HG03439 (cell line): ENCODE results near the gene TMEM178B.
"Not testable (repeated sequence)": the region's sequence is repeated elsewhere in the genome, so short reads cannot be mapped to it uniquely, and the experiment has no call there.

ENCODE experiments used
- ATAC-seq: cut with Tn5 transposase; IDR thresholded peaks from one replicate; pipeline ENCODE4 v1.9.1; 2021; ENCODE audit warnings: mild to moderate bottlenecking, moderate library complexity; ENCODE audit not compliant: unreplicated experiment

TMEM178B gene

GRCh38 chr7:141295367-141295895, 221.6 kb downstream of the TMEM178B start:
- ATAC-seq: no peak

- no peak for ATAC-seq
Measured at GRCh38 chr7:141300816-141301215, 227.0 kb downstream of the TMEM178B start.

- no peak for ATAC-seq
Measured at GRCh38 chr7:141301544-141301943, 227.7 kb downstream of the TMEM178B start.

- no peak for ATAC-seq
Measured at GRCh38 chr7:141302617-141303016, 228.8 kb downstream of the TMEM178B start.

GRCh38 chr7:141304291-141304690, 230.4 kb downstream of the TMEM178B start:
- no peak for ATAC-seq

DNA sequence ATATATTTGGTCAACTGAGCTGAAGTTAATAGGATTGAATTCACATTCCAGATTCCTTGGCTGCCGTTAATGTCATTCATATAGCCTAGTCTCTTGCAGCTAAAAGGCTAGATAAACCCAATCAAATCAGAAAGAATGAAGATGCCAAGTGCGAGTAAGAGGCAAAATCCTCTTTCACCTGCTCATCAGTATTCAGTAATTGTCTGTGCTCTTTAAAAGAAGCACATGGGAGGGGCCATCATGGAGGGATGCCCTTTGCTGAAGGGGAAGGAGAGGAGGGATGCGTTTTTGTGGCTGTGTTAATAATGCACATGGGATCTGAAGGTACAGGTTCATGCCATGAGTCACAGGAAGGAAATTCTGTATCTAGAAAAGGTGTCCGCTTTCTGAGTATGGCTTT, 232.2 kb downstream of the TMEM178B start:
- ATAC-seq: no peak

- ATAC-seq: no peak
Measured at GRCh38 chr7:141312395-141312794, 238.5 kb downstream of the TMEM178B start.

- ATAC-seq: no peak
Measured at GRCh38 chr7:141312828-141313521, 239.1 kb downstream of the TMEM178B start.

DNA sequence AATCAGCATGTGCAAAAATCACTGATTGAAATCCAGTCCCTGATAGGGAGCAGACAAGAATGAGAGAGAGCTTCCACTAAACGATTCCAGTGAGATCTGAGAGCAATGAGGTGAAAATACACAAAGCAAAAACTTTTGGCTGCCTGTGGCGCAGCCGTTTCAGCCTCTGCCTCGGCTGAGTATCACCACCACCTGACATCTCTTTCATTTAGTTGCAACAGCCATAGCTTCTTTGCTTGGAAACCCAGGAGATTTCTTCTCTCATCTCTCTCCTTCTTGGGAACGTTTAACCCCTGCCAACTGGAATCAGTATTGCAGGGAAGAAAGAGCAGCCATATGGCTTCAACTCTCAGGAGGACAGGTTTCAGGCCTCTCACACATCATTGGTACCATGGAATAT, 240.0 kb downstream of the TMEM178B start:
- no peak for ATAC-seq

DNA sequence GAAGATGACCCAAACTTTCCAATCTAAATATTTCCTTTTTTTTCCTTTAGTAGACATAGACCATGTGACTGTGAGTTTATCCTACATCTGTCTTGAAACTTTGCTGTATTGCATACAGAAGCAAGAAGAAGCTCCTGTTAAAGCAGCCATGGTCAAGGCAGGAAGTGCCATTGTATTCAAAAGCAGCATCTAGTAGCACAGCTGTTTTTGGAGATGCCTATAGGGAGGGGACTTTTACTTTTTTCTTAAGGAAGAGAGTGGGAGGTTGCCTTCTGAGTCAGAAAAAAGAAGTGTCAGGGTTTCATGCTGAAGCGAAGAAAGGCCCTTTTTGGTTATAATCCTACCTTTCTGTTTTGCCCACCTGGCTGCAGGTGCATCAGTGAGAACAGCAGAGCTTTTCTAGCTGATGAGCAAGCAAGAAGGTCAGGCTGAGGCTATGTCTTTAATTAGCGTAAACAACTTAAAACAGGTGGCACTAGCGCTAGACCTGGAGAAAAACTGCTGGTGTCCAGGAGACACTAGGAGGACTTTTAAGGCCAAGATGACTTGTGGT, 243.2 kb downstream of the TMEM178B start:
- ATAC-seq: no peak

DNA sequence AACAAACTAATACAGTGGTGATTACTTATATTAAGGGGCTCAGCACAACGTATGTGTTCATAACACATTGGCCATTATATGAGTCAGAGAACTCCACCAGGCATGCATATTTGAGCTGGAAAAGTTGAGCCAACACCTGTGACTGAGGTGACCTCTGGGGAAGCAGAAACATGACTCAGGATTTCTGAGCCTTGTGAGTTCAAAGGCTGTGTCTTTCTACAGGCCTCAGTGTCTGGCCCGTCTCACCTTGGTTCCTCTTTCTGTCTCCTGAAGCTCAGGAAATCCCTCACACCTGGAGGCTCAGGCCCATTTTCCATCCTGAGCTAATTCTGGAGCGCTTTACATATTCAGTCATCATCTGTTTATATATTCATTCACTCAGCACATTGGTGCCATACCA, 246.4 kb downstream of the TMEM178B start:
- no peak for ATAC-seq

DNA sequence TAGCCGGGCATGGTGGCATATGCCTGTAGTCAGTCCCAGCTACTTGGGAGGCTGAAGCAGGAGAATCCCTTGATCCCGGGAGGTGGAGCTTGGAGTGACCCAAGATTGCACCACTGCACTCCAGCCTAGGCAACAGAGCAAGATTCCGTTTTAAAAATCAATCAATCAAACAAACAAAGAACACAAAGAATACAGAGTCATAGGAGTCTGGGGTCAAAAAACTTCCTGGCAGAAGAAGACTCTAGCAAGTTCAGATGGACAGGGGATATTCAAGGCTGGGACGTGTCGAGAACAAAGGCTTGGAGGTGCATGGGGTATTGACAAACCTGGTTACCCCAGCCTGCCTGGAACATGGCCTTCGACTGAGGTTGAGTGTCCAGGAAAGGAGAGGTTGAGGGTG, 248.5 kb downstream of the TMEM178B start:
- ATAC-seq: no peak

DNA sequence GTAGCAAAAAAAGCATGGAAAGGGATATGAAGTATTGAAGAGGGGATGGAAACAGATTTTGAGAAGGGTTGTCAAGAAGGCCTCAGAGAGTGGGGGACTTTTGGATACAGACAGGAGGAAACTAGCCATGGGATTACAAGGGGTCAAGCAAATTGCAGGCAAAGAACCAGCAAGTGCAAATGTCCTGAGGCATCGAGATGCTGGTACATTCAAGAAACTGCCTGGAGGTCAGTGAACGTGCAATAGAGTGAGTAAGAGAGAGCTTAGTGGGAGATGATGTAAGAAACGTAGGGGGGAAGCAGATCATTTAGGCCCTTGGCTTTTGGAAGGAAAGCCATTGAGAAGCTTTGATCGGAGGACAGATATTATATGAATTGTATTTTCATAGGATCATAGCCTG, 250.0 kb downstream of the TMEM178B start:
- no peak for ATAC-seq

DNA sequence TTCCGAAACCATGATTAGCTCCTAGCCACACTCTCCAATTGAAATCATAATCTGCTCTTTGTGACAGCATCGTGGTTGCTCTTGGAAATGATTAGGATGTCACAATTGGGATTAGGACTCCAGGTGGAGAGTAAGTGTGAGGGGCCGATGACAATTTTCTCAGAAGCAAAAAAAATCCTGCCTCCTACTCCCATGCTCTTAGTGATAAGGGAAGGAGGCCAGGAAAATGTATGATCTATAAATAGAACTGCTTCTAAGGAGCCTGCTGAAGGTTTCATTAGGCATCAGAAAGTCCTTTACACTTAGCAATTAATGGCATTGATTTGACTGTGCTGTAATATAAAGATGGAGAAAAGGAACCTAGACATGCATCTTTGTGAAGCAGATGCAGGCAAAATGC, 251.0 kb downstream of the TMEM178B start:
- no peak for ATAC-seq

DNA sequence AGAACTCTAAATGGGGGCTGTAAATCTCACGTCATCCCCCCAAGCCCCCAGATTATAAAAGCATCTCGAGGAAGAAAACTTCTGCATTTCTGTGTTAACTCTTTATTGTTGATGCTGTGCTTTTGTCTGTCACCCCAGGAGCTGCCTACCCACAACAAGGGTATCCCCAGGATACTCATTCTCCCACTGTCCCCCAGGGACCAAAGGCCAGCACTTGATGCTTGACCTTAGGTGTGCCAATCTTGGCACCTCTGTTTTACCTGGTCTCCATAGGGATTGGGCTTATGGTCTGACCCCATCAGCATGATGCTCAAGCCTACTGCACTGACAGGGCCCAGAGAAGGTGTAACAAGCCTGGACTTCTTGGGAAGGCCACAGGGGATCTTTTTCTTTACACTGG, 251.4 kb downstream of the TMEM178B start:
- ATAC-seq: no peak

- no peak for ATAC-seq
Measured at GRCh38 chr7:141328290-141328689, 254.4 kb downstream of the TMEM178B start.

DNA sequence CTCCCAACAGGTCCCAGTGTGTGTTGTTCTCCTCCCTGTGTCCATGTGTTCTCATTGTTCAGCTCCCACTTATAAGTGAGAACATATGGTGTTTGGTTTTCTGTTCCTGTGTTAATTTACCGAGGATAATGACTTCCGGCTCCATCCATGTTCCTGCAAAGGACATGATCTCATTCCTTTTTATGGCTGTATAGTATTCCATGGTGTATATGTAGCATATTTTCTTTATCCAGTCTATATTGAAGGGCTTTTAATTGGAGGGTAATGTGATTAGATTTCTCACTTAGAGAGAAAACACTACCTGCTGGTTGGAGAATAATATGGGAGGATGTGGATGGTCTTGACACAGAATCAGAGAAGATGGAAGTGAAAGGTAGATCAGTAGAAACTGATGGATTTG, 256.4 kb downstream of the TMEM178B start:
- ATAC-seq: not testable (repeated sequence)

DNA sequence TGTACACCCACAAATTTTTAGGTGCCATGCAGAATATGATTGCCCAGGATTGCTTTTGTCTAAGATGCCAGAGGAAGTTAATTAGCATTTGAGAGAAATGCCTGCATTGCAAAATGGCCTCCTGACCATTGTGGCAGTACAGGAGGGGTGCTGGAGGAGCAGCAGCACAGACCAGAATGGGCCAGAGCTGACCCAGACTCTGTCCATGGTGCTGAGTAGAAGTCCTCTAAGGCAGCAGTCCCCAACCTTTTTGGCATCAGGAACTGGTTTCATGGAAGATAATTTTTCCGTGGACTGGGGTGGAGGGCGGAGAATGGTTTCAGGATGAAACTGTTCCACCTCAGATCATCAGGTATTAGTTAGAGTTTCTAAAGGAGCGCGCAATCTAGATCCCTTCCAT, 259.6 kb downstream of the TMEM178B start:
- ATAC-seq: no peak

GRCh38 chr7:141335164-141335563, 261.3 kb downstream of the TMEM178B start:
- ATAC-seq: no peak

DNA sequence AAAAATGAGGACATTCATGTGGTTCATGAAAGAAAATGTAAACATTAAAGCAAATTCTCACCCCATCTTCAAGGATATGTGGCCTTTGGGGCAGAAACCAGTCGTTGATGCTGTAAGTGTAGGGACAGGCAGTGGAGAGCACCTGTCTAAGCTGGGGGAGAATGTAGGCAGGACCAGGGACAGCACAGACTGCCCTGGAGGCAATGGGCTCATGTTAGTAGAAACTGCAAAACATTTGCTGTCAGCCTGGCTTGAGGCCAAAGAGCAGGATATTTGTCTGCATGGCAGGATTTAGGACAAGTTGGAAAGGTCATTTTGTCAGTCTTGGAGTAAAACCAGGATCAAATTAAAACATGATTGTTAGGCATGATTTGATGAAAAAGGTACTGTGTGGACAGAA, 265.7 kb downstream of the TMEM178B start:
- no peak for ATAC-seq

DNA sequence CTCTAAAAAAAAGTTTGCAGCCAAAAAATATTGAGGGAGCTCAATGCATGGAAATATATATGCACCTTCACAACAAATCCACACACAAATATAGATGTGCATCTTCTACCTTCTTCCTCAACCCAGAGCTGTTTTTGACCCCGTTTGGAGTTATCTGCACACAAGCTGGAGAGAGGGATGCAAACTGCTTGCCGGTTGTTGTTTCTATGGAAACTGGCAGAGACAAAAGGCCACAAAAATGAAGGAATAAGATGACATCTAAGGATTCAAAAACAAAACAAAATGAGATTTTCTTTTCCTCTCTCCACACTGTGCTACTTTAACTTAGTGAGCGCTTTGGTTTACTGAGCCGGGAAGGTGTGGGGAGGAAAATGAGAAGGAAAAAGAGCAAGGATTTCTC, 267.1 kb downstream of the TMEM178B start:
- no peak for ATAC-seq

- no peak for ATAC-seq
Measured at GRCh38 chr7:141342621-141343408, 269.0 kb downstream of the TMEM178B start.
